Mucosa of descending colon (tissue), 3 donors: ENCODE results near the gene HOXB8. TPM values are rescaled to one million over a fixed set of nuclear protein-coding genes. Genes with fewer than 3 reads are reported as not detected.
A peak's percentile ranks its signal among the peaks of the same experiment; 100 is the strongest.

Source experiments
- ATAC-seq: fragments of 200-7000 bp; cut with Tn5 transposase; one replicate; pipeline ENCODE4 v1.9.1; 2020; ENCODE audit warnings: mild to moderate bottlenecking, moderate library complexity
- DNase-seq, 3 donors: peaks; one replicate each; pipeline ENCODE4 v3.0.0-alpha.2; 2020
- H3K36me3 ChIP-seq: fragments of 200-600 bp; one replicate; pipeline ENCODE4 v1.8.0; 2021; ENCODE audit warnings: low read depth, mild to moderate bottlenecking
- H3K4me1 ChIP-seq: fragments of 200-600 bp; one replicate; pipeline ENCODE4 v1.8.0; 2021; ENCODE audit warnings: low read depth, mild to moderate bottlenecking
- H3K4me3 ChIP-seq: fragments of 200-600 bp; one replicate; pipeline ENCODE4 v1.8.0; 2021; ENCODE audit warnings: mild to moderate bottlenecking
- H3K9me3 ChIP-seq: fragments of 200-600 bp; one replicate; pipeline ENCODE4 v1.8.0; 2021; ENCODE audit warnings: mild to moderate bottlenecking
- intact Hi-C, 2 donors: fragments of 100-400 bp; cut with DNase I in 1 of 2; cut with micrococcal nuclease in 1 of 2; formaldehyde crosslinking; loops; one replicate each; pipeline versions ENCODE4 v1.11.0 to v1.11.1; 2022; cut with DNase I, micrococcal nuclease
- total RNA-seq, 3 donors: library from RNA; stranded (reverse); fragmentation: NEBNext Ultra II Directional in 2 of 3; extraction: Animal tissue kit (Norgen Biotek cat#: 25700) in 2 of 3; gene quantifications; one replicate each; pipeline versions ENCODE4 v1.2.1 to v1.2.4, GENCODE V29; 2021 to 2023
- TF ChIP-seq, protein P1 (sequence below): fragments of 200-600 bp; IDR thresholded peaks from one replicate; pipeline ENCODE4 v1.8.0; 2022; ENCODE audit warnings: antibody characterized with exemption, mild to moderate bottlenecking
- donor health status: DM: no; HTN: no; CAD: no; lungs with moderate emphysema.
- donor health status: DM: no; HTN: no; CAD: no.
- donor health status: DM: no; HTN: yes; CAD: no.

Gene HOXB8
- total RNA-seq, 3 donors from 2014 or later: 4.2 to 7.5 (median 5.6) TPM

DNA sequence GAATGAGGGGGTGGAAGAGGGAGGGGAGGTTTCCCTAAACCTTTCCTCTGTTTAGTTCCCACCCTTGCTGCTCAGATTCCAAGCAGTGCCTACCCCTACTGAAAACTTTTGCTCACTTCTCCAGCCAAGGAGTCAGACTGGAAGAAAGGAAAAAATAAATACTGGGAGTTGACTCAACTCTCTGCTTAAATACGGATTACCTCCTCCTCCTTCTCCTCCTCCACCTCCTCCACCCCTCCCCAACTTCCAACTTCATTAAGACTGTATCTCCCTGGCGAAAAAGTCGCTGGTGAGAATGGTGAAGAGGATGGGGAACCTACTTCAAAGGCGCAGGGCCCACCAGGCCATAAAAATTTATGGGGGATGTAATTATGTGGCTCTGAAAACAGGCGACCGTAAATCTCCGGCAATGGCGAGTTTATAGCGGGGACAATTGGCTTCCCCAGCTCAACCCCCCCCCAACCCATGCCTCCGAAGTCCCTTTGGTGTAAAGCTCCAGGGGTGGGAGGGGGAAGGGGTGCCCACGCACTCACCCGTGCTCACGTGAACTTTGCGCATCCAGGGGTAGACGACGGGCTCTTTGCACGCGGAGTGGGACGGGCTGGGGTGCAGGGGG is 37.7 kb downstream of the HOXB8 start:
- intact Hi-C loops: no loop called here
- ATAC-seq (peak; percentile 29), DNase-seq (peak in 1 of 3 donors; percentile 60)
- TF ChIP-seq, protein P1, sequence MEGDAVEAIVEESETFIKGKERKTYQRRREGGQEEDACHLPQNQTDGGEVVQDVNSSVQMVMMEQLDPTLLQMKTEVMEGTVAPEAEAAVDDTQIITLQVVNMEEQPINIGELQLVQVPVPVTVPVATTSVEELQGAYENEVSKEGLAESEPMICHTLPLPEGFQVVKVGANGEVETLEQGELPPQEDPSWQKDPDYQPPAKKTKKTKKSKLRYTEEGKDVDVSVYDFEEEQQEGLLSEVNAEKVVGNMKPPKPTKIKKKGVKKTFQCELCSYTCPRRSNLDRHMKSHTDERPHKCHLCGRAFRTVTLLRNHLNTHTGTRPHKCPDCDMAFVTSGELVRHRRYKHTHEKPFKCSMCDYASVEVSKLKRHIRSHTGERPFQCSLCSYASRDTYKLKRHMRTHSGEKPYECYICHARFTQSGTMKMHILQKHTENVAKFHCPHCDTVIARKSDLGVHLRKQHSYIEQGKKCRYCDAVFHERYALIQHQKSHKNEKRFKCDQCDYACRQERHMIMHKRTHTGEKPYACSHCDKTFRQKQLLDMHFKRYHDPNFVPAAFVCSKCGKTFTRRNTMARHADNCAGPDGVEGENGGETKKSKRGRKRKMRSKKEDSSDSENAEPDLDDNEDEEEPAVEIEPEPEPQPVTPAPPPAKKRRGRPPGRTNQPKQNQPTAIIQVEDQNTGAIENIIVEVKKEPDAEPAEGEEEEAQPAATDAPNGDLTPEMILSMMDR: no peak
- Histone ChIP-seq H3K4me1 (peaks cover 53% of the 10 kb centered on the region), H3K4me3 (no peak overlapping the region), H3K36me3 (no peaks in the 10 kb centered on the region), H3K9me3 (no peaks in the 10 kb centered on the region)

DNA sequence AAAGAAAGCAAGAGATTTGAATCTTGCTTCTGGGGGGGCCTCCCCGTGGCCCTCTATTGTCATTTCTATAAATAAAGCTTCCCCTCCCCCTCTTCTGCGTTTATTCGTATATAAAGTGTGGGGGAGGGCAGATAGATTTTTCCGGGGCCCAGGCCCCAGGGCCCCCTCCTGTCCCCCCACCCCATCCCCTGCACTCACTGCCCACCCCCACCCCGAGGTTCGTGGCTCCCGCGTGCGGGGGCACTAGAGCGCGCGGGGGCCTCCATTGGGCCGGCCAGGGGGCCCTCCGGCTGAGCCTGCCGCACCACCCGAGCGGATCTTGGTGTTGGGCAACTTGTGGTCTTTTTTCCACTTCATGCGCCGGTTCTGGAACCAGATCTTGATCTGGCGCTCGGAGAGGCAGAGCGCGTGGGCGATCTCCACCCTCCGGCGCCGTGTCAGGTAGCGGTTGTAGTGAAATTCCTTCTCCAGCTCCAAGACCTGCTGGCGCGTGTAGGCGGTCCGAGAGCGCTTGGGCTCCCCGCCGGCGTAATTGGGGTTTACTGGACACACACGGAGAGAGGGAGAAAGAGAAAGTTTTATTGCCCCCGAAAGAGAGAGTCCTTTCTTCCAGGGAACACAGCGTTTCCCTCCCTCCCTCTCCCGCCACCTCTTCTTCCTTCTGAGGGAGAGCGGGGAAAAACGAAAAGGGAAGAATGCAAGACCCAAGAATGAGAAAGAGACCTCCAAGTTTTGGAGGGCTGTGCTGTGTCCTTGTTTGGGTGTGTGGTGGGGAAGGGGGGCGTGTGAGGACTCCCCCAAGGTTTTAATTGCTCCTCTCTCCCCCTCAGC is 38.4 kb downstream of the HOXB8 start:
- intact Hi-C loops: no loop called here
- no peaks in the 10 kb centered on the region for H3K36me3 ChIP-seq
- H3K4me1 ChIP-seq: peaks cover 57% of the 10 kb centered on the region
- no peaks in the 10 kb centered on the region for H3K9me3 ChIP-seq
- TF ChIP-seq, protein P1: no peak
- no peak overlapping the region for H3K4me3 ChIP-seq
- DNase-seq: no peak
- ATAC-seq: no peak

DNA sequence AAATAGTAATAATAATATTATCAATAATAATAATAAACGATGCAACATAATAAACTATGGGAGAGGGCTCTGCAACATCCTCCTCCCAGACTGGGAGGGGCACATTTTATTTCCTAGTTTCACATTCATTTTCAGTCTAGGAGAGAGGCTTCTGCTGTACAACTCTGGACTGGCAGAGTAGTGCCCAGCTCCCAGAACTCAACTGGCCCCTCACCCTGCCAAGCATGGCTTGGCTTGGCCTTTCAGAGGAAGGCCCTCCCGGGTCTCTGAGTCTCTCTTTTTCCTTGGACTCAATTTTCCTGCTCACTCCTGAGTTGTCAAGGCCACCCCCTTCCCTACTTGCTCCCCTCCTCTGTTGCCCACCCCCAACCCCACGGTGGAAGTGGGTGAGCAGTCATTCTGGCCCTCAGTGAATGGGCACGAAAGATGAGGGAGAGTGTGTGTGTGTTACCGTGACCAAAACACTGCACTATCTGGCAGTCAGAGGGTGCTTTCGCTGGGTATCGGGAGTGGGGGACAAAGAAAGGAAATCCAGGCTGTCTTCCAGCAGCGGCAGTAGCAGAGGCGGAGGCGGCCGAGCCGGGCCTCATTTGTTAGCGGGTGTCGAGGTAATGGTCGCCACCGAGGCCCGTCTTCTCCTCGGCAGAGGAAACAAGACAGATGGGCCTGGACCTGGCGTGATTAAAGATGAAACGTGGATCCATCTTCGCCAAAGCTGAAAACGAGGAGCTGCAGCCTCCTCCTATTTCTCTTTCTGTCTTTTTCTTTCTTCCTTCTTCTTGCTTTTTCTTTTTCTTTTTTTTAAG is 39.2 kb downstream of the HOXB8 start:
- intact Hi-C loops: no loop called here
- H3K9me3 ChIP-seq: no peaks in the 10 kb centered on the region
- peaks cover 54% of the 10 kb centered on the region for H3K4me1 ChIP-seq
- H3K4me3 ChIP-seq: no peak overlapping the region
- peak; percentile 17 for ATAC-seq
- DNase-seq: no peak
- no peaks in the 10 kb centered on the region for H3K36me3 ChIP-seq
- TF ChIP-seq, protein P1: no peak

DNA sequence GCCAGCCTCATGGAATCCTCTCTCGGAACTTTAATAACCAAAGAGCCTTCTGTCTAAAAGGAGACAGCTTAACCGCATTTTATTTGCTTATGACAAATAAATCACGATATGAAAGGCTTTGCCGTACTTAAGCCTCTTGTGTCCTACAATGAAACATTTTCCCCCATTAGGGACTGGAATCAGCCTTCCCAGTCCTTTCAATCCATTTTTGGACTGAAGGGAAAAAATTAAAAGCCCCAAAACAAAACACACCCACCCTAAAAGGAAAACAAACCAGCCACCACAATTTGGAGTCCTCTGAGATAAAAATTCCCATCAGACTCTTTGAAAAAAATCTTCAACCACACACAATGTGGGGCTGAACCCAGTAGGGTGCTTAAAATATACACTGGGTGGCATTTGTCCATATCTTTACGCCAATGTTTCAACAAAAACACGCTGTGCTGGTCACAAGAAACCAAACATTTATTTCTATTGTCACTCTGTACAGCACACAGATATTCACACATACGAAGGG is 40.0 kb downstream of the HOXB8 start:
- ATAC-seq: no peak
- Histone ChIP-seq H3K4me1 (peaks cover 47% of the 10 kb centered on the region), H3K36me3 (no peaks in the 10 kb centered on the region), H3K9me3 (no peaks in the 10 kb centered on the region), H3K4me3 (no peak overlapping the region)
- no peak for DNase-seq
- intact Hi-C loops: no loop called here
- TF ChIP-seq, protein P1: no peak

DNA sequence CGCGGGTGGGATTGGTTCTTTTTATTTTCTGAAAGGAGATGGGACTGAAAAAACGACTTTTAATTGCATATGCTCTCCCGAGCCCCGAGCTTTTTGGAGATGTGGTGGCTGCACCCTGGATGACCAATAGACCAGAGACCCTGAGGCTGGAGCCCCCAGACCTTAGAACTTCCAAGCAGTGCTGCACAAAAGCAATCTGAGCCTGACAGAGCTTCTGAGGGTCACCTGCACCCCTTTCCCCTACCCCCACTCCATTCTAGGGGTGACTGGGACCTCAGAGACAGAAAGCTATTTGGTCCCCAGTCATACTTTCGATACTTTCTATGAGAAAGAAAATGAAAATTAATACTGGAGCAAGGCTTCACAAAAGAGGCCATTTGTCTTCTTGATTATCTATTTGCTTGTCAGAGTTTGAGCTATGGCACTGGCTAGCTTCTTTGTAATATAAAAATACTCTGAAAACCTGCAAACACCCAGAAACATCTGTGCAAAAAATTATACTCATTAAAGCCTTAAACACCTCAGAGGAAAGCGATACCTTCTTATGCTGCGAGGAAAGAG is 40.5 kb downstream of the HOXB8 start:
- ATAC-seq: no peak
- Histone ChIP-seq H3K9me3 (no peaks in the 10 kb centered on the region), H3K4me3 (no peak overlapping the region), H3K36me3 (no peaks in the 10 kb centered on the region), H3K4me1 (peaks cover 42% of the 10 kb centered on the region)
- TF ChIP-seq, protein P1: no peak
- peak in 1 of 3 donors; percentile 9 for DNase-seq
- intact Hi-C loops: no loop called here
